Measurements from ENCODE around the gene CACNA2D2. TPM values are rescaled to one million over a fixed set of nuclear protein-coding genes. Genes with fewer than 3 reads are reported as not detected.

CACNA2D2 gene
- total RNA-seq, 1 experiment from 2014 or later = 27.7 TPM

GRCh38 chr3:50536471-50537180, 33.2 kb upstream of the CACNA2D2 start:
- no peak overlapping the region for H2BK5ac ChIP-seq (ENCODE audit: insufficient read length, low read length)
- Mint-ChIP-seq H3K27ac (no peak overlapping the region), H3K9me3 (no peaks in the 10 kb centered on the region; a peak in 1 of 5 replicates), H3K36me3 (ENCODE audit: insufficient read depth in 1 of 3, low read depth in 3 of 3) (no peaks in the 10 kb centered on the region; a peak in 1 of 7 replicates), H3K27me3 (ENCODE audit: low read depth) (peaks cover 19% of the 10 kb centered on the region), H3K4me1 (peaks cover 68 to 70% of the 10 kb centered on the region in 2 experiments), H3K4me3 (no peak overlapping the region)
- no peaks in the 10 kb centered on the region for H3K79me1 ChIP-seq (ENCODE audit: insufficient read depth, low read depth, low read length, poor library complexity, severe bottlenecking)
- H3K79me2 ChIP-seq (ENCODE audit: insufficient read depth, low read length) = no peaks in the 10 kb centered on the region
- no peak overlapping the region for H3K4me2 ChIP-seq (ENCODE audit: insufficient read depth, insufficient read length, low read length)
- no peak overlapping the region for H3K18ac ChIP-seq (ENCODE audit: insufficient read length, low read depth, low read length)
- H3K23me2 ChIP-seq (ENCODE audit: insufficient read length, low read depth, low read length, poor library complexity, severe bottlenecking) = no peaks in the 10 kb centered on the region
- no peak overlapping the region for H2BK15ac ChIP-seq (ENCODE audit: low read depth, low read length)
- H2BK20ac ChIP-seq (ENCODE audit: low read depth, low read length, poor library complexity, severe bottlenecking) = no peak overlapping the region
- H3K4me1 ChIP-seq (ENCODE audit: insufficient read depth, low read length) = no peaks in the 10 kb centered on the region
- H2AK5ac ChIP-seq (ENCODE audit: insufficient read length, low read length) = no peak overlapping the region
- no peak for TF ChIP-seq CTCF (conservative IDR thresholded peaks at IDR 0.05)
- H3K14ac ChIP-seq (ENCODE audit: insufficient read depth, low read length) = no peak overlapping the region
- no peak overlapping the region for H3K9ac ChIP-seq (ENCODE audit: extremely low read depth, insufficient read length, low read length)
- H4K91ac ChIP-seq (ENCODE audit: insufficient read length, low read depth, low read length) = no peak overlapping the region
- H3K4ac ChIP-seq (ENCODE audit: low read depth, low read length) = no peak overlapping the region
- H4K5ac ChIP-seq (ENCODE audit: insufficient read length, low read depth, low read length) = no peak overlapping the region
- no peaks in the 10 kb centered on the region for H3K9me3 ChIP-seq (ENCODE audit: control insufficient read depth, low read depth, low read length)
- H3K56ac ChIP-seq (ENCODE audit: insufficient read length, low read depth, low read length) = no peak overlapping the region
- H3K27me3 ChIP-seq (ENCODE audit: insufficient read depth, low read length) = no peaks in the 10 kb centered on the region
- H2BK12ac ChIP-seq (ENCODE audit: insufficient read length, low read depth, low read length) = no peak overlapping the region
- DNase-seq = no peak
- no peak overlapping the region for H2AFZ ChIP-seq (ENCODE audit: low read length)
- no peak overlapping the region for H3K27ac ChIP-seq (ENCODE audit: insufficient read length, low read depth, low read length)
- WGBS (ENCODE audit: extremely low coverage, insufficient read length, low lambda C conversion rate) = no CpG with 5 or more reads among the region's 5 CpGs
- no peaks in the 10 kb centered on the region for H4K20me1 ChIP-seq (ENCODE audit: control insufficient read depth, insufficient read depth, insufficient read length)
- no peak overlapping the region for H4K8ac ChIP-seq (replicated peaks; ENCODE audit: insufficient read length, low read depth, low read length)
- no peak overlapping the region for H3K23ac ChIP-seq (ENCODE audit: insufficient read length, low read depth, low read length)
- no peak overlapping the region for H3T11ph ChIP-seq (ENCODE audit: low read length)
- H2BK120ac ChIP-seq (ENCODE audit: low read depth, low read length, poor library complexity, severe bottlenecking) = no peak overlapping the region
